RWPE2 (cell line): ENCODE data around the gene ACAD9.

Source experiments
- ATAC-seq: fragments of 200-7000 bp; cut with Tn5 transposase; 3 replicates; pipeline ENCODE4 v1.9.1; 2021; ENCODE audit warnings: low read depth
- DNase-seq: peaks from one replicate; pipeline ENCODE4 v3.0.0-alpha.2; 2020; ENCODE audit warnings: low spot score
- H3K27ac ChIP-seq: fragments of 450-650 bp; 2 replicates; pipeline ENCODE4 v1.5.1; 2017; ENCODE audit warnings: mild to moderate bottlenecking; ENCODE audit not compliant: poor library complexity, severe bottlenecking
- H3K27me3 ChIP-seq: fragments of 250-450 bp; sonication (Bioruptor Pico); 2 replicates; pipeline ENCODE4 v1.5.1; 2021; ENCODE audit warnings: mild to moderate bottlenecking, moderate library complexity; ENCODE audit not compliant: insufficient read depth, poor library complexity, severe bottlenecking
- H3K36me3 ChIP-seq: fragments of 250-450 bp; sonication (Bioruptor Pico); 2 replicates; pipeline ENCODE4 v1.5.1; 2020; ENCODE audit warnings: low read depth, mild to moderate bottlenecking, moderate library complexity
- H3K4me1 ChIP-seq: fragments of 250-450 bp; sonication (Bioruptor Pico); 2 replicates; pipeline ENCODE4 v1.5.1; 2021; ENCODE audit warnings: mild to moderate bottlenecking, moderate library complexity; ENCODE audit not compliant: insufficient read depth, poor library complexity, severe bottlenecking
- H3K4me3 ChIP-seq: fragments of 250-450 bp; sonication (Bioruptor Pico); 2 replicates; pipeline ENCODE4 v1.5.1; 2021; ENCODE audit warnings: mild to moderate bottlenecking, moderate library complexity; ENCODE audit not compliant: severe bottlenecking
- H3K9me3 ChIP-seq: fragments of 250-450 bp; sonication (Bioruptor Pico); 2 replicates; pipeline ENCODE4 v1.5.1; 2021; ENCODE audit warnings: mild to moderate bottlenecking, moderate library complexity; ENCODE audit not compliant: severe bottlenecking
- CTCF ChIP-seq: fragments of 450-650 bp; IDR thresholded peaks from one replicate; pipeline ENCODE4 v1.5.1; 2017; ENCODE audit warnings: mild to moderate bottlenecking, moderate library complexity; ENCODE audit not compliant: poor library complexity, severe bottlenecking

Gene ACAD9

GRCh38 chr3:128884992-128885391 lies 5.6 kb downstream of the ACAD9 start:
- H3K4me3 ChIP-seq, result no peak overlapping the region
- DNase-seq, result no peak
- H3K36me3 ChIP-seq, result peaks cover 69% of the 10 kb centered on the region
- no peak for TF ChIP-seq CTCF
- no peak overlapping the region for H3K27ac ChIP-seq
- H3K27me3 ChIP-seq, result no peaks in the 10 kb centered on the region
- H3K9me3 ChIP-seq, result no peaks in the 10 kb centered on the region
- no peak for ATAC-seq
- H3K4me1 ChIP-seq, result no peaks in the 10 kb centered on the region

GRCh38 chr3:128889139-128889894 lies 9.9 kb downstream of the ACAD9 start:
- H3K4me3 ChIP-seq, result no peak overlapping the region
- DNase-seq (no peak), ATAC-seq (no peak)
- no peaks in the 10 kb centered on the region for H3K4me1 ChIP-seq
- no peaks in the 10 kb centered on the region for H3K27me3 ChIP-seq
- H3K9me3 ChIP-seq, result no peaks in the 10 kb centered on the region
- peaks cover 75% of the 10 kb centered on the region for H3K36me3 ChIP-seq
- no peak for TF ChIP-seq CTCF
- no peak overlapping the region for H3K27ac ChIP-seq

- H3K4me1 ChIP-seq, result no peaks in the 10 kb centered on the region
- H3K36me3 ChIP-seq, result peaks cover 89% of the 10 kb centered on the region
- DNase-seq (no peak), ATAC-seq (no peak)
- no peaks in the 10 kb centered on the region for H3K27me3 ChIP-seq
- no peaks in the 10 kb centered on the region for H3K9me3 ChIP-seq
- H3K27ac ChIP-seq, result no peak overlapping the region
- H3K4me3 ChIP-seq, result no peak overlapping the region
- TF ChIP-seq CTCF, result no peak
Observed at GRCh38 chr3:128895843-128896697, 16.6 kb downstream of the ACAD9 start.

GRCh38 chr3:128902426-128902825 lies 23.0 kb downstream of the ACAD9 start:
- no peaks in the 10 kb centered on the region for H3K9me3 ChIP-seq
- H3K4me3 ChIP-seq, result no peak overlapping the region
- no peaks in the 10 kb centered on the region for H3K27me3 ChIP-seq
- DNase-seq (no peak), ATAC-seq (no peak)
- peaks cover 90% of the 10 kb centered on the region for H3K36me3 ChIP-seq
- no peak overlapping the region for H3K27ac ChIP-seq
- no peak for TF ChIP-seq CTCF
- H3K4me1 ChIP-seq, result no peaks in the 10 kb centered on the region
